Neural cell (in vitro differentiated cells): Measurements from ENCODE around the gene ATOSB.

Source experiments
- CTCF ChIP-seq: fragments of 450-650 bp; IDR thresholded peaks from 2 replicates; pipeline ENCODE4 v1.5.1; 2014; ENCODE audit warnings: antibody characterized with exemption, mild to moderate bottlenecking, moderate library complexity; ENCODE audit not compliant: poor library complexity, severe bottlenecking
- POLR2AphosphoS5 ChIP-seq: IDR thresholded peaks from 2 replicates; pipeline ENCODE4 v1.6.1; 2012
- RAD21 ChIP-seq: fragments of 450-650 bp; conservative IDR thresholded peaks from 2 replicates; pipeline ENCODE4 v1.6.1; 2014; ENCODE audit warnings: antibody characterized with exemption, mild to moderate bottlenecking, moderate library complexity
- TAF1 ChIP-seq: IDR thresholded peaks from 2 replicates; pipeline ENCODE4 v1.6.1; 2012; ENCODE audit warnings: low read depth

GRCh38 chr9:35075358-35075757, 40.3 kb downstream of the ATOSB start:
- no peak for TF ChIP-seq CTCF
- TF ChIP-seq POLR2AphosphoS5, result no peak
- no peak for TF ChIP-seq RAD21
- TF ChIP-seq TAF1, result no peak
